Astrocyte (in vitro differentiated cells and primary cell): ENCODE results near the gene TADA2A. TPM values are rescaled to one million over a fixed set of nuclear protein-coding genes. Genes with fewer than 3 reads are reported as not detected.

ENCODE experiments used
- DNase-seq: peaks from one replicate; pipeline ENCODE4 v3.0.0-alpha.2; 2010; ENCODE audit warnings: low read depth
- FAIRE-seq: peaks from 2 replicates; lab custom pipeline; 2011; peaks lifted over from hg19 to GRCh38; lab: Jason Lieb, UNC
- H2AFZ ChIP-seq: 2 replicates; pipeline ENCODE4 v1.6.0; 2012; ENCODE audit warnings: low read depth, low read length, inconsistent platforms
- H3K27ac ChIP-seq: 2 replicates; pipeline ENCODE4 v1.5.1; 2011; ENCODE audit warnings: low read depth, low read length, inconsistent platforms
- H3K27me3 ChIP-seq: 2 replicates; pipeline ENCODE4 v1.6.0; 2011; ENCODE audit warnings: low read length, inconsistent platforms; ENCODE audit not compliant: insufficient read depth
- H3K36me3 ChIP-seq: 2 replicates; pipeline ENCODE4 v1.5.1; 2011; ENCODE audit warnings: low read length, inconsistent platforms; ENCODE audit not compliant: insufficient read depth
- H3K4me1 ChIP-seq: 2 replicates; pipeline ENCODE4 v1.5.1; 2011; ENCODE audit warnings: low read length, inconsistent platforms; ENCODE audit not compliant: insufficient read depth
- H3K4me2 ChIP-seq: 2 replicates; pipeline ENCODE4 v1.6.0; 2012; ENCODE audit warnings: low read length, inconsistent platforms
- H3K4me3 ChIP-seq: 2 replicates; pipeline ENCODE4 v1.5.1; 2011; ENCODE audit warnings: low read depth, mild to moderate bottlenecking, low read length, inconsistent platforms; ENCODE audit not compliant: insufficient read depth
- H3K79me2 ChIP-seq: 2 replicates; pipeline ENCODE4 v1.6.0; 2012; ENCODE audit warnings: mild to moderate bottlenecking, low read length, inconsistent platforms; ENCODE audit not compliant: insufficient read depth
- H3K9ac ChIP-seq: 2 replicates; pipeline ENCODE4 v1.6.0; 2012; ENCODE audit warnings: mild to moderate bottlenecking, low read length, inconsistent platforms
- H3K9me3 ChIP-seq: 2 replicates; pipeline ENCODE4 v1.5.1; 2012; ENCODE audit warnings: low read depth, mild to moderate bottlenecking, low read length, inconsistent platforms; ENCODE audit not compliant: insufficient read depth
- H4K20me1 ChIP-seq: 2 replicates; pipeline ENCODE4 v1.6.0; 2012; ENCODE audit warnings: low read length, inconsistent platforms; ENCODE audit not compliant: insufficient read depth
- H3K27ac Mint-ChIP-seq: one replicate; pipeline ENCODE4 v1.8.0; 2021; ENCODE audit warnings: mild to moderate bottlenecking, mixed read lengths; ENCODE audit not compliant: unreplicated experiment
- H3K27me3 Mint-ChIP-seq: one replicate; pipeline ENCODE4 v1.8.0; 2021; ENCODE audit warnings: low read depth, mixed read lengths; ENCODE audit not compliant: unreplicated experiment
- H3K36me3 Mint-ChIP-seq: one replicate; pipeline ENCODE4 v1.8.0; 2021; ENCODE audit warnings: low read depth, mixed read lengths; ENCODE audit not compliant: unreplicated experiment
- H3K4me1 Mint-ChIP-seq: one replicate; pipeline ENCODE4 v1.8.0; 2021; ENCODE audit warnings: low read depth, mixed read lengths; ENCODE audit not compliant: unreplicated experiment
- H3K4me3 Mint-ChIP-seq: one replicate; pipeline ENCODE4 v1.8.0; 2021; ENCODE audit warnings: mild to moderate bottlenecking, moderate library complexity, mixed read lengths; ENCODE audit not compliant: unreplicated experiment
- H3K9me3 Mint-ChIP-seq: one replicate; pipeline ENCODE4 v1.8.0; 2021; ENCODE audit warnings: mild to moderate bottlenecking, mixed read lengths; ENCODE audit not compliant: unreplicated experiment
- EZH2 ChIP-seq: IDR thresholded peaks from 2 replicates; pipeline ENCODE4 v1.6.1; 2012; ENCODE audit warnings: mild to moderate bottlenecking, low read length, inconsistent platforms; ENCODE audit not compliant: insufficient read depth
- total RNA-seq: library from RNA; stranded (reverse); gene quantifications from 2 replicates; pipeline ENCODE4 v1.2.1, GENCODE V29; 2021
- TF ChIP-seq, protein P1 (sequence below): IDR thresholded peaks from 2 replicates; pipeline ENCODE4 v1.5.1; 2011; ENCODE audit warnings: low read depth, mild to moderate bottlenecking, inconsistent platforms, low read length, moderate library complexity; ENCODE audit not compliant: insufficient read depth

The TADA2A gene
- total RNA-seq, 1 donor from 2014 or later = 14.0 TPM

DNA sequence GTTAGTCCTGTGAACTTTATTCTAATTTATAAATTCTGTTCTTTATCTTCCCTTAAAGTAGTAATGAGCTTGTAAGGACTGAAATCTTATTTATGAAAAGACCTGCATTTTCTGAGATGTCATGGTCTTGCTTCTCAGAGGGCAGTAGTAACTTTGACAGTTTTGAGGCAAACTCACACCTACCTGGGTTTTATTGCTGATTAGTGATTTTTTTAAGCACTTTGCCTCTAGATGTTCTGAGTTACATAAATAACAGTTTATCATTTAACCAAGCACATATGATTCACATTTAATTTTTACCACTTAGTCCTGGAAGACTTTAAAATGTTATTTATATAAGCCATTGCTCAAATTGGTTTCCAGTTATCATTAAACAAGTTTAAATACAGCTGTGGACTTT is 93.7 kb downstream of the TADA2A start:
- Histone ChIP-seq H3K9ac (no peak overlapping the region), H3K4me3 (no peak overlapping the region), H4K20me1 (peaks cover 64% of the 10 kb centered on the region), H3K36me3 (peaks cover 4% of the 10 kb centered on the region), H3K9me3 (no peaks in the 10 kb centered on the region), H3K27me3 (no peaks in the 10 kb centered on the region), H2AFZ (no peak overlapping the region), H3K79me2 (peaks cover 96% of the 10 kb centered on the region), H3K4me1 (no peaks in the 10 kb centered on the region), H3K27ac (no peak overlapping the region), H3K4me2 (no peak overlapping the region)
- FAIRE-seq (no peak), DNase-seq (no peak)
- TF ChIP-seq, protein P1, sequence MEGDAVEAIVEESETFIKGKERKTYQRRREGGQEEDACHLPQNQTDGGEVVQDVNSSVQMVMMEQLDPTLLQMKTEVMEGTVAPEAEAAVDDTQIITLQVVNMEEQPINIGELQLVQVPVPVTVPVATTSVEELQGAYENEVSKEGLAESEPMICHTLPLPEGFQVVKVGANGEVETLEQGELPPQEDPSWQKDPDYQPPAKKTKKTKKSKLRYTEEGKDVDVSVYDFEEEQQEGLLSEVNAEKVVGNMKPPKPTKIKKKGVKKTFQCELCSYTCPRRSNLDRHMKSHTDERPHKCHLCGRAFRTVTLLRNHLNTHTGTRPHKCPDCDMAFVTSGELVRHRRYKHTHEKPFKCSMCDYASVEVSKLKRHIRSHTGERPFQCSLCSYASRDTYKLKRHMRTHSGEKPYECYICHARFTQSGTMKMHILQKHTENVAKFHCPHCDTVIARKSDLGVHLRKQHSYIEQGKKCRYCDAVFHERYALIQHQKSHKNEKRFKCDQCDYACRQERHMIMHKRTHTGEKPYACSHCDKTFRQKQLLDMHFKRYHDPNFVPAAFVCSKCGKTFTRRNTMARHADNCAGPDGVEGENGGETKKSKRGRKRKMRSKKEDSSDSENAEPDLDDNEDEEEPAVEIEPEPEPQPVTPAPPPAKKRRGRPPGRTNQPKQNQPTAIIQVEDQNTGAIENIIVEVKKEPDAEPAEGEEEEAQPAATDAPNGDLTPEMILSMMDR = no peak
- TF ChIP-seq EZH2 = no peak
- Mint-ChIP-seq H3K27me3 (no peaks in the 10 kb centered on the region), H3K9me3 (no peaks in the 10 kb centered on the region), H3K36me3 (peaks cover 11% of the 10 kb centered on the region), H3K4me3 (no peak overlapping the region), H3K4me1 (no peaks in the 10 kb centered on the region), H3K27ac (no peak overlapping the region)

DNA sequence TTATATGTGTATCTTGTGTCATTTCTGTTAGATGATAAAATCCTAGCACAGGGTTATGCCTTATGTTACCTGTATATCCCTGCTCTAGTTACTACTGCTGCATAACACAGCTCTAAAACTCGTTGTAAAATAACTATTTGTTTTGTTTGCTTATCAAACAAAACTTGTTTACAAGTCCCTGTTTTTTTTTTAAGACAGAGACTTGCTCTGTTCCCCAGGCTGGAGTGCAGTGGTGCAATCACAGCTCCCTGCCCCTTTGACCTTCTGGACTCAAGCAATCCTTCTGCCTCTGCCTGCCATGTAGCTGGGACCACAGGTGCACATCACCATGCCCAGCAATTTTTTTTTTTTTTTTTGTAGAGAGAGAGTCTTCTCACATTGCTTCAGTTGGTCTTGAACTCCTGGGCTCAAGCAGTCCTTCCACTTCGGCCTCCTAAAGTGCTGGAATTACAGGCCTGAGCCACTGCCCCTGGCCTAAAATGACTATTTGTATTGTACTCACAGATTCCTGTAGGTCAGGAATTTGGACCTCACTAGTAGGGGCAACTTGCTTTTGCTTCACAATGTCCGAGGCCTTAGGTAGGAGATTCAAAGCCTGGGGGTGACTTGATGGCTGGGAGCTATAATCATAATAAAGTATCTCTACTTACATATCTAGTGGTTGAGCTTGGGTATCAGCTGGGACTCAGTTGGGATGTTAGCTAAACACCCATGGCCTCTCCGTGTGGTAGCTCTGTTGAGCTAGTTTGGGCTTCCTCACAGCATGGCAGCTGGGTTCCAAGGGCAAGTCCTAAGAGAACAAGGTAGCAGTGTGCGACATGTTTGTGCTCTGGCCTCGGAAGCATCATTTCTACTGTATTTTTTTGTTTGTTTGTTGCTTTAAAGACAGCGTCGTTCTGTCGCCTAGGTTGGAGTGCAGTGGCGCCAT is 95.6 kb downstream of the TADA2A start:
- no peak for FAIRE-seq
- no peak overlapping the region for H3K27ac Mint-ChIP-seq
- peaks cover 8% of the 10 kb centered on the region for H3K4me1 Mint-ChIP-seq
- Histone ChIP-seq H3K9ac (no peak overlapping the region), H2AFZ (no peak overlapping the region), H3K79me2 (peaks cover 97% of the 10 kb centered on the region), H3K4me2 (no peak overlapping the region), H3K9me3 (no peaks in the 10 kb centered on the region), H4K20me1 (peaks cover 82% of the 10 kb centered on the region), H3K27me3 (no peaks in the 10 kb centered on the region), H3K4me3 (no peak overlapping the region), H3K27ac (no peak overlapping the region), H3K36me3 (peaks cover 4% of the 10 kb centered on the region), H3K4me1 (peaks cover 4% of the 10 kb centered on the region)
- no peaks in the 10 kb centered on the region for H3K9me3 Mint-ChIP-seq
- no peak overlapping the region for H3K4me3 Mint-ChIP-seq
- no peak for DNase-seq
- no peaks in the 10 kb centered on the region for H3K27me3 Mint-ChIP-seq
- H3K36me3 Mint-ChIP-seq = peaks cover 16% of the 10 kb centered on the region
- no peak for TF ChIP-seq EZH2
- TF ChIP-seq, protein P1 = no peak

DNA sequence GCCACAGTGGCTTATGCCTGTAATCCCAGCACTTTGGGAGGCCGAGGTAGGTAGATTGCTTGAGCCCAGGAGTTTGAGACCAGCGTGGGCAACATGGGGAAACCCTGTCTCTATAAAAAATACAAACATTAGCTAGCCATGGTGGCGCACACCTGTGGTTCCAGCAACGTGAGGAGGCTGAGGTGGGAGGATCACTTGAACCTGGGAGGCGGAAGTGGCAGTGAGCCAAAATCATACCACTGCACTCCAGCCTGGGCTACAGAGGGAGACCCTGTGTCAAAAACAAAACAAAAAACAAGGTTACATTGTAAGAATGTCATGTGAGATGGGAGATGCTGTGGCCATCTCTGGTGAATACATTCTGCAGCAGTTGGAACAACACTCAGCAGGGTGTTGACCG is 96.5 kb downstream of the TADA2A start:
- Histone ChIP-seq H3K27ac (no peak overlapping the region), H3K9ac (no peak overlapping the region)

More for the DNA sequence above, 96.5 kb downstream of the TADA2A start:
- TF ChIP-seq, protein P1 = no peak
- no peak for TF ChIP-seq EZH2
- H3K27me3 ChIP-seq = no peaks in the 10 kb centered on the region
- H3K36me3 Mint-ChIP-seq = peaks cover 19% of the 10 kb centered on the region
- peaks cover 4% of the 10 kb centered on the region for H3K4me1 ChIP-seq
- H3K4me2 ChIP-seq = no peak overlapping the region
- H3K27me3 Mint-ChIP-seq = no peaks in the 10 kb centered on the region
- no peak overlapping the region for H2AFZ ChIP-seq
- no peak overlapping the region for H3K4me3 Mint-ChIP-seq
- peaks cover 83% of the 10 kb centered on the region for H4K20me1 ChIP-seq
- no peak overlapping the region for H3K27ac Mint-ChIP-seq
- FAIRE-seq (no peak), DNase-seq (no peak)
- no peak overlapping the region for H3K4me3 ChIP-seq
- peaks cover 97% of the 10 kb centered on the region for H3K79me2 ChIP-seq
- no peaks in the 10 kb centered on the region for H3K9me3 ChIP-seq
- peaks cover 8% of the 10 kb centered on the region for H3K4me1 Mint-ChIP-seq
- H3K36me3 ChIP-seq = peaks cover 8% of the 10 kb centered on the region
- no peaks in the 10 kb centered on the region for H3K9me3 Mint-ChIP-seq
